ENCODE results near the gene ENOX2. TPM values are rescaled to one million over a fixed set of nuclear protein-coding genes. Genes with fewer than 3 reads are reported as not detected.

The ENOX2 gene
- total RNA-seq = 10.3 and 13.5 TPM in 2 replicates

GRCh38 chrX:130902783-130903613 is at the start of gene ENOX2:
Gene ENOX2, minus strand, starts transcription at chrX:130903209. Its CDS starts 199,993 bp downstream, at chrX:130703216.

Other genes starting within 250 kb of the ENOX2 start
- gene ARHGAP36, start 155.1 kb upstream of the ENOX2 start, total RNA-seq = not detected in 2 replicates